Peyer's patch (tissue), 4 donors: ENCODE data around the gene LIPA.

Experiments
- CTCF ChIP-seq, 6 experiments: fragments of 450-650 bp in 4 of 6; fragments of 200-600 bp in 2 of 6; sonication (generic) in 1 of 6; IDR thresholded peaks; one replicate each; pipeline ENCODE4 v1.5.1; 2017 to 2019; ENCODE audit warnings: antibody characterized with exemption in 6 of 6, mild to moderate bottlenecking in 3 of 6, moderate library complexity in 1 of 6
- POLR2A ChIP-seq, 2 donors: fragments of 450-650 bp; IDR thresholded peaks; one replicate each; pipeline ENCODE4 v1.5.1; 2017; ENCODE audit warnings: antibody characterized with exemption in 2 of 2, mild to moderate bottlenecking in 2 of 2, moderate library complexity in 2 of 2

- TF ChIP-seq CTCF (IDR thresholded peaks at IDR 0.05) (no peak), POLR2A (IDR thresholded peaks at IDR 0.05) (no peak)
Observed at GRCh38 chr10:89270153-89270483, 18.5 kb upstream of the LIPA start.
